ENCODE data around the gene LUZP4.

GRCh38 chrX:115259238-115259875 lies 30.2 kb upstream of the LUZP4 start:
- TF ChIP-seq CTCF (IDR thresholded peaks at IDR 0.05) = no peak
- no peak for TF ChIP-seq POLR2A (IDR thresholded peaks at IDR 0.05)
- no peak for TF ChIP-seq EP300 (IDR thresholded peaks at IDR 0.05)
- no peak for TF ChIP-seq POLR2AphosphoS5 (IDR thresholded peaks at IDR 0.05)

All from stomach (tissue), 4 donors.